HG03521 (cell line): ENCODE data around the gene LGALS12.

Experiments
- ATAC-seq: cut with Tn5 transposase; IDR thresholded peaks from one replicate; pipeline ENCODE4 v1.9.1; 2021; ENCODE audit warnings: mild to moderate bottlenecking, moderate library complexity; ENCODE audit not compliant: unreplicated experiment

LGALS12 gene, protein sequence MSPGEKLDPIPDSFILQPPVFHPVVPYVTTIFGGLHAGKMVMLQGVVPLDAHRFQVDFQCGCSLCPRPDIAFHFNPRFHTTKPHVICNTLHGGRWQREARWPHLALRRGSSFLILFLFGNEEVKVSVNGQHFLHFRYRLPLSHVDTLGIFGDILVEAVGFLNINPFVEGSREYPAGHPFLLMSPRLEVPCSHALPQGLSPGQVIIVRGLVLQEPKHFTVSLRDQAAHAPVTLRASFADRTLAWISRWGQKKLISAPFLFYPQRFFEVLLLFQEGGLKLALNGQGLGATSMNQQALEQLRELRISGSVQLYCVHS

DNA sequence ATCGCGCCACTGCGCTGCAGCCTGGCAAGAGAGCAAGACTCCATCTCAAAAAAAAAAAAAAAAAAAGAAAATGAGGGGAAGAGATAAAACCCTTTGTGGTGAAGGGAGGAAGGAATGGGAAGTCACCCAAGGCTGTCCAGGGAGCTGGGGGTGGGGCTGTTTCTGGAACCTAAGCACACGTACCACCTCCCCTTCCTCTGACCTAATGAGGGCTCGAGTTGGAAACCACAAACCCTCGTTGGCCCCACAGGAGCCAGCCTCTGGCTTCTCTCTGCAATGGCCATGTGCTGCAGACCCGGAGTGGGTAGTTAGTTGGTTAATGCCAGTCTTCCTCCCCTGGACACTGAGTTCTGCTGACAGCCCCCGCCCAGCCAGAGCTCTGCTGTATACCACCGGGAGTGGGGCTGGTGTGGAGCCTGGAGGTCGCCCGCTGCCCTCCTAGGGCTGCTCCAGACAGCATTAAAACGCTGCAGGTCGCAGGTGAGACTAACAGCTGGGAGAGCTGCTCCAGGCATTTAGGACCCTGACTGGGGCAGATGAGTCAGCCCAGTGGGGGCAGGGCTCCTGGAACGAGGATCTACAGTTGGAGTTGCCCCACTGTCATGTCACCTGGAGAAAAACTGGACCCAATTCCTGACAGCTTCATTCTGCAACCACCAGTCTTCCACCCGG, at the start of gene LGALS12:
Gene LGALS12 (plus strand): TSS at position 228 of the 672 bp plus-strand sequence. CDS start 375 bp downstream, at position 603.
- no peak for ATAC-seq

DNA sequence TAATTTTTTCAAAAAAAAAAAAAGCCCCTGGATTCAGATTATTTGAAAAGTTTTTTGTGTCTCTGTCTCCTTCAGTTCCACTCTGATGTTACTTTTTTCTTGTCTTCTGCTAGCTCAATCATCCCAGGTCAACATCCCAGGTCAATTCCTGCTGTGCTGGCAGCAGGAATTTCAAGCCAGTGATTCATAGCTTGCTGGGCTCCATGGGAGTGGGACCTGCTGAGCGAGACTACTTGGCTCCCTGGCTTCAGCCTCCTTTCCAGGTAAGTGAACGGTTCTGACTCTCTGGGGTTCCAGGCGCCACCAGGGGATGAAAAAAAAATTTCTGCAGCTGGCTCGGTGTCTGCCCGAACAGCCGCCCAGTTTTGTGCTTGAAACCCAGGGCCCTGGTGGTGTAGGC, 46.3 kb upstream of the LGALS12 start:
- ATAC-seq: no peak

DNA sequence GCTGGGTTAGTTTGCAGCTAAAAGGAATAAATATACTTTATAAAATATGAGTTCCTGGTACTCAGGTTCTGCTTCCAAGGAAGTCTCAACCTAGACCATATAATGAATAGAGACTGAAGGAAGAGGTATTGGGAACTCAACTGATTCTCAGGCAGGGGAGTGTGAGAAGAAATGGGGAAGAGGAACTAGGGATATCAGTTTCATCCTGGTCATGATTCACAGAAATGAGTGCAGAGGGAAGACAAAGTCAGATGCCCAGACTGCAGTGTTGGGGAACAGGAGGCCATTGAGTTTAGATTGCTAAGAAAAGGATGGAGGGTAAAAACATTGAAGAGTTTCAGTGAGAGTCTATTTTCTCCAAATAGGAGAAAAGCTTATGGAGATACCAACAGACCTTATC, 43.7 kb upstream of the LGALS12 start:
- no peak for ATAC-seq

DNA sequence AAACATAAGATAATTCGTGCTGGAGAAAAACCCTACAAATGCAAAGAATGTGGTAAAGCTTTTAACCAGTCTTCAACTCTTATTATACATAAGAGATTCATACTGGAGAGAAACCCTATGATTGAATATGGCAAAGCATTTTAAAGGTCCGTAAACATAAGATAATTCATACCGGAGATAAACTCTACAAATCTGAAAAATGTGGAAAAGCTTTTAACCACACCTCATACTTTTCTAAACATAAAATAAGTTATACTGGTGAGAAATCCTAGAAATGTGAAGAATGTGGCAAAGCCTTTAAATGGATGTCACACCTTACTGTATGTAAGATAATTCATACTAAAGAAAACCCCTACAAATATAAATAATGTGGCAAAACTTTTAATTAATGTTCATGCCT, 35.6 kb upstream of the LGALS12 start:
- no peak for ATAC-seq

DNA sequence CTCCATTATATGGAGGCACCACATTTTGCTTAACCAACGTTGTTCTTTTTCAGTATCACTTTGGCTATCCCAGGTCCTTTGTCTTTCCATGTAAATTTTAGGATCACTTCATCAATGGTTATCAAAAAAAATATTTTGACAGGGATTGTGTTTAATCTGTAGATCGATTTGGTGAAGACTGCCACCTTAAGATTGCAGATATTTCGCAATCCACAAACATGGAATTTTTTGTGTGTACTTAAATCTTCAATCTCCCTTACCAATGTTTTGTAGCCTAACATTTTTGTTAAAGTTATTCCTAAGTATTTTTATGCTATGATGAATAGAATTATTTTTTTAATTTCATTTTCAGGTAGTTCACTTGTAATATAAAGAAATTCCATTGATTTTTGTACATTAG, 33.5 kb upstream of the LGALS12 start:
- no peak for ATAC-seq

DNA sequence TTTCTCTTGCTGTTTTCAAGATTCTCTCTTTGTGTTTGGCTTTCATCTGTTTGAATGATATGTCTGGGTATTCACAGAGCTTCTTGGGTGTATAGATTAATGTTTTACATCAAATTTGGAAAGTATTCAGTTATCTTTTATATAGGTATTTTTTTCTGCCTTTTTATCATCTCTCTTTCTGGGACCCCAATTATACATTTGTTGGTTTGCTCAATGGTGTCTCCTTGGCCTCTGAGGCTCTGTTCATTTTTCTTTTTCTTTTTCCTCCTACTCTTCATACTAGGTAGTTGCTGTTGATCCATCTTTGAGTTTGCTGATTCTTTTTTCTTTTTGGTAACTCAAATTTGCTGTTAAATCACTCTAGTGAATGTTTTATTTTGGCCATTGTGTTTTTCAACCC, 29.3 kb upstream of the LGALS12 start:
- no peak for ATAC-seq

DNA sequence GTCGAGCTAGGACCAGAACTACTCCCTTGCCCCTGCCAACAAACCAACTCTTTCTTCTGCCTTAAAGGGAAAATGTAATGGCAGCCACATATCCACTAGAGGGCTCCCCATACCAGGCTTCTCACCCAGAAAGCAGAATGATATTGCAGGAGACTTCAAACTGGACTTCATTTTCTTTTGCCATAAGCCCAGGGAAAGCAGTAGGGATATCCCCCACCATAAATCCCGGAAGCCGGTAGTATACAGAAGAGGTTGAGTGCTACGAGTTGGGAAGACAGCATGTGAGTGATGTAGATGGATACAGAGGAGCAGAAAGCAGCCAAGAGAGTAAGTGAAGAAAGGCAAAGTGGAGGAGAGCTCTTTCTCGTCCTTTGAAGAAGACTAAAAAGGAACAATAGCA, 27.0 kb upstream of the LGALS12 start:
- ATAC-seq: no peak

DNA sequence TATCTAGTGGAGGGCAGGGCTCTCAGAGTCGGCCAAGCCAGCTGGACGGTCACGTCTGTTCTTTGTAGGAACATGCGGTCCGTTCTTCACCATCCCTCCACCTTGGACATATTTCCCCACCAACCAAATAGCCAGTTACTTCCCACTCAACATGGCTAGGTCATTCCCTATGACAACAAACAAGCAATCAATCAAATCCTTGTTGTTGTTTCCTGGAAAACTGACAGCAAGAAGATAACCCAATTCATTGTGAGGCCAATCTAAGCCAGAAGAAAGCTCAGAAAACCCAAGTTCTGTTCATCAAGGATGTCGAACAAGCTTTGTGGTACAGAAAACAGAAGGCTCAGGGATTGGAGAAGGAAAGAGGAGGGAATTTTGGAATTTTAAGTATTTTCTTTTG, 25.8 kb upstream of the LGALS12 start:
- ATAC-seq: no peak

DNA sequence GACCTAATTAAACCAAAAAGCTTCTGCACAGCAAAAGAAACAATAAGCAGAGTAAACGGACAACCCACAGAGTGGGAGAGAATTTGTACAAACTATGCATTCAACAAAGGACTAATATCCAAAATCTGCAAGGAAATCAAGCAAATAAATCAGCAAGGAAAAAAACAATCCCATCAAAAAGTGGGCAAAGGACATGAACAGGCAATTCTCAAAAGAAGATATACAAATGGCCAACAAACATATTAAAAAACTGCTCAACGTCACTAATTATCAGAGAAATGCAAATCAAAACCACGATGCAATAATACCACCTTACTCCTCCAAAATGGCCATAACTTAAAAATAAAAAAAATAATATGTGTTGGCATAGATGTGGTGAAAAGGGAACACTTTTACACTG, 20.1 kb upstream of the LGALS12 start:
- ATAC-seq: no peak

DNA sequence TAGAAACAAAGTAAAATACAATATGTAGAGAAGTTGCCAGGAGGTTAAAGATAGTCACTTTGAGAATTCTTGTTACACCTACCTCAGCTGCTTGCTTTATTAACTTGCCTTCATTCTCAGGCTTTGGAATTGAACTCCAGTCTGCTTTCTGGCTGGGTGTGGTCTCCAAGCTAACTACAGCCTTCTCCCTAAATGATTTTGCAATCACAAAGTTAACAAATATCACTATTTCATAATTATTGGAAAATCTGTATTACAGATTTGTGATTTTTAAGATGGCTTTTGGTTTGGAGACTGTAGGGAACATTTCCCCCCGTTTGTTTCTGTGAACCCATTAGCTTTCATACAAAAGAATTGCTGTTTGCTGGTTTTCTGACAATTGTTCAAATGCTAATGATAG, 17.1 kb upstream of the LGALS12 start:
- ATAC-seq: no peak

DNA sequence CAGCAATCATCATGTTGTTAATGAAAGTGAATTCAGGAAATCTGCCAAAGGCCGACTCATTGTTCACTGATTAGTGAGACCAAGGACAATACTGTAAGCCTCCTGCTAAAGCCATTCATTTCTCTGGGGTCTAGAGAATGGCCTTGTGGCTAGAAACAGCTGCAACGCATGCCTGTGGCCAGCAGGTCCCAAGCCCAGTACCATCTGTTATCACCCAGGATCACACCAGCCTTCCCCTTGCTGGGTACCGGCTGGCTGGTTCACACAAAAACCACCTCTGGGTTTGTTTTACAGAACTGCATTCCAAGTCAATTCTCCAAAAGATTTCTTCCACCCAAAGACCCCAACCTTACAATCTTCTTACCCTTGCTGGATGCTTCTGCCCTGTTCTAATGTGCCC, 16.0 kb upstream of the LGALS12 start:
- no peak for ATAC-seq

DNA sequence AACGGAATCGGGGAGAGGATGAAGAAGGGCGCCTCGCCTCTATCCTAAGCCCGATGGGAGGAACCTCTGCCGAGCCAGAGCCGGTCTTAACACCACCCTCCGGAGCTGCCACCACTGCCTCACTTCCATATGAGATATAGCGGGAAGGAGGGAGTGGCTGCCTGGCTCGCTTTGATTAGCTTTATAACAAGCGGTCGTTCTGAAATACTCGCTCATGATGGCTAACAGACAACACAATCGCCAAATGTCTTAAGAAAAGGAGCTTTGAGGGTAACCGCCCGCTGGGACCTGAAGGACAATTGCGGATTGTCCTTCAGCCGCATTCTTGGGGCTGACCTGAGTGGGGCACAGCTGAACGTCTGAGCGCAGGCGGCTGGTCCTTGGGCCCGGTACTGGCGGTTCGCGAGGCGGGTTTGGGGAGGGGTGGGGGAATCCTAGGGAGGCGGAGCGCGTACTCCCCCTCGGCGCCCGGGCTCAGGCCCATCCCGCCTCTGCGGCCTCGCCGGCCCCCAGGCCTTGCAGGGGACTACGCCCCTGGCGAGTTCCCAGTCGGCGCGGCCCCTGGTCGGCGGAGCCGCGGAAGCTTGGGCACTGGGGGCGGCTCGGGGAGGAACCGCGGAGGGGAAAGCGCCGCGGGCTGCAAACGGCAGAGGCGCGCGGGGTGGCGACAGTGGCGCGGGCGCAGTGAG, 15.2 kb upstream of the LGALS12 start, which contains the start of gene PLAAT5:
Gene PLAAT5 (minus strand): TSS at position 617 of the 689 bp plus-strand sequence. CDS start 133 bp downstream, at position 484.
- ATAC-seq: no peak

DNA sequence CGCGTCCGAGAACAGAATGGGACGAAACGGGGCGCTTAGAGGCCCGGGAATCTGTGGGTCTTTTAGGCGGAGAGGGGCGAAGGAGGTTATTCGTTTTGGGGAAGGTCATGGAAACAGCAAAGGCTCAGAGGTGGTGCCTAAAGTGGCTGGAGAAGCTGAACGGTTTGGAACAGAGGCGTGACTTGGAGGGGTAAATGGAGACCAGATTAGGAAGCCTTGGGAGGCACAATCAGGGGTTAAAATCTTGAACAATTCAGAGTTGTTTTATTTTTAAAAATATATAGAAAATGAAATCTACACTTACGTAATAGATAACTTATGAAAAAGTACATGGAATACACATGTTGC, 14.7 kb upstream of the LGALS12 start:
- no peak for ATAC-seq

DNA sequence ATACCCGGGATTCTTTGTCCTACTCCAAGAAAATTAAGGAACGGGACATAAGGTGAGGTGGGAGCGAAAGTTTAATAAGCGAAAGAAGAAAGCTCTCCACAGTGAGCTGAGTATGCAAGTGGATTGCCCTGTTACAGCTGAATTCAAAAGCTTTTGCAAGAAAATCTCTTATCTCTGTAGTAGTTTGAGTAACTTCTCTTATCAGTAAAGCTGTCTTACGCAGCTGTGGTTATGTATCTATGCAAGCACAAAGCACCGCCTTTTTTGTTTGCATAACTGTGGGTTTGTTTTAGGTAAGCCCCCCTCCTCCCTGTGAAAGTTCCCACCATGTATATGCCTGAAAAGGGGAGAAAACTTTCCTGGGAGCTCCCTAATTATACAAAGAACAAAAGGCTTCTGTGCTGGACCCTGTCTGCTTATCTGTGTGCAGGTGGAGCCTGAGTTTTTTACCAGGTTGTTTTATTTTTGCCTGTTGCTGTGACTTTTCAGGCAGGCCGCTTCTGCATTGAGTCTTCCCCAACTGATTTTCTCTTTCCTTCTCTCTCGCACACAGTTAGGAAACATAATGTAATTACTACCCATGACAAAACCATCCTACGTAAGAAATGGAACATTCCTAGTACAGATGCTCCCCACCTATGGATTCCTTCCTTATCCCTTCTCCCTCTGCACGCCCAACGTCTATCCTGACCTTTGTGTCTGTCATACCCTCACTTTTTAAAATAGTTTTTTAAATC, 14.1 kb upstream of the LGALS12 start:
- no peak for ATAC-seq

DNA sequence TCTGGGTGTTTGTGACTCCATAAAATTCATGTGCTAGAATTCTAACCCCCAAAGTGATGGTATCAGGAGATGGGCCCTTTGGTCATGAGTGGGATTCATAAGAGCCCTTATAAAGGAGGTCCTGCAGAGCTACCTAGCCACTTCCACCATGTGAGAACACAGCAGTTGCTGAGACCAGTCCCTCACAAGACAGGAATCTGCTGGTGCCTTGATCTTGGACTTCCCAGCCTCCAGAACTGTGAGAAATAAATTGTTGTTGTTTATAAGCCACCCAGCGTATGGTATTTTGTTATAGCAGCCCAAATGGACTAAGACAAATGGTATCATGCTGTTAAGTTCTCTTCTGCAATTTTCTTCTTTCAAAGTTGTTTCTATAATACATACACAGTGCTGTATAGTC, 13.4 kb upstream of the LGALS12 start:
- no peak for ATAC-seq

DNA sequence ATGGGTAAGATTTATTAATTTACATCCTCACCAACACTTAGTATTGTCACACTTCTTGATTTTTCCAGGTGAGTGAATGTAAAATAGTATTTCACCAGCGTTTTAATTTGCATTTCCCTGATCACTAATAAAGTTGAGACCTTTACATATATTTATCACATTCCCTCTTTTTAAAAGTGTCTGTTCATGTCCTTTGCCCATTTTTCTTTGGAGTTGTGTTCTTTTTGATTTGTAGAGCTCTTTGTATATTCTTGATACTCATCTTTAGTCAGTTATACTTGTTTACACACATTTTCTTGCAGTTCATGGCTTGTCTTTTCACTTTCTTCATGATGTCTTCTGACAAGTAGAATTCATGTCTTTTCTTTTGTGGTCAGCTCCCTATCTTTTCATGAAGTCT, 12.8 kb upstream of the LGALS12 start:
- ATAC-seq: no peak

DNA sequence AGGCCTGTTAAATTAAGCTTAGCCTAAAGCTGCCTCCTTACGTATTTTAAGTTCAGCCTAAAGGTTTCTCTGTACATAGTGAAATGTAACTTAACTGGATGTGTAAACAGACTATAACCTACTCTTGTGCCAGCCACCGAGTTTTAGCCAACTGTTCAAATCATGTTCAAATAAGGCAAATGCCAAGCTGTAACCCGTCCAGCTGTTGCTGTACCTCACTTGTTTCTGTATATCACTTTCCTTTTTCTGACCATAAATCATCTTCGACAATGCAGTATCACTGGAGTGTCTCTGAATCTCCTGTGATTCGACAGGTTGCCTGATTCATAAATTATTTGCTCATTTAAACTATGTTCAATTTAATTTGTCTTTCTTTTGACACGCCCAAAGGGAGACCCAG, 10.9 kb upstream of the LGALS12 start:
- ATAC-seq: no peak

DNA sequence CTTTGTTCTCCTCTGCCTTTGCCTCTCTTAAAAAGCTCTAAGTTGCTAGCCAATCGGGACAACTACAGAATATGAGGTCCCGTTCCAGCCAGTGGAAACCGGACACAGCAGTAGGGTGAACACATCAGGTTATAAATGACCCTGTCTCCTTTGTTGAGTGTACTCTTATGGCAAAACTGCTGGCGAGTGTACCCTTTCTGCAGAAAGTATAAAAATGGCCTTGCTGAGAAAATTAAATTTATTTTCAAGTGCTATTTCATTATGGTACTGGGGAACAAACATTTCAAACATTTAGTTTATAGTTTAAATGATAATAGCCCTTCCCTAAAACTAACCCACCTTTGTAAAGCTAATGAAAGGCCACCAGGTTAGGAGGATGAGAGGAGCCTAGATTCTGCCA, 6.0 kb upstream of the LGALS12 start:
- no peak for ATAC-seq

DNA sequence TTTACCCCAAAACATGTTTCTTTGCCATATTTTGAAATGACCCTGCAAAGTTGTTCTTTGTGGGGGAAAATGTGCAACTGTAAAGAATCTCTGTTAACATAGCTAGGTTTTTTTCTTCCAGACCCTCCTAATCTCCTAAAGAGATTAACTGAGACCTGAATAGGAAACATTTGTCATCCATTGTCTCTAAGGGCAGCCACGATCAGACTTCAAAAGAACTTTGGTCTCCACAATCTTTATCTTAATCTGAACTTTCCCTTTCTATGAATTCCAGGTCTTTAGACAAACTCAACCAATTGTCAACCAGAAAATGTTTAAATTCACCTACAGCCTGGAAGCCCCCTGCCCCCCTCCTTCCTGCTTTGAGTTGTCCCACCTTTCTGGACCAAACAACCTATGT, 4.6 kb upstream of the LGALS12 start:
- no peak for ATAC-seq

DNA sequence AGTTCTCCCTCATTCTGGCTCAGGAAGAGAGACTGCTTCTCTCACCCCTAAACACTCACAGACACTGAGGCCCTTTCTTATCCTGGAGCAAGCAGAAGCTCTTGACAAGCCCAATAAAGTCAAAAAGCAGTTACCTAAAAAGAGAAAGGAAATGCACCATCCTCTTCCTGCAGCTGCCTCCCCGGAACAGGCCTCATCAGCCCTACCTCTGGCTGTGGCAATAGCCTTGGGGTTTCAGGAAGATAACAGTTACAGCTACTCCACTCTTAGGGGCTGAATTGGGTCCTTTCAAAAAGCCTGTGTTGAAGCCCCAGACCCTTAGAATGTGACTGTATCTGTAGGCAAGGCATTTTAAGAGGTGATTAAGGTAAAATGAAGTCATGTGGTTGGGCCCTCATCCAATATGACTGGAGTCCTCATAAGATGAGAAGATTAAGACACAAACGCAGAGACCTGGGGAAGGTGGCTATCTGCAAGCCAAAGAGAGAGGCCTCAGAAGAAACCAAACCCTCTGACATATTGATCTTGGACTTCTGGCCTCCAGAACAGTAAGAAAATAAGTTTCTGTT, 3.5 kb upstream of the LGALS12 start:
- no peak for ATAC-seq

DNA sequence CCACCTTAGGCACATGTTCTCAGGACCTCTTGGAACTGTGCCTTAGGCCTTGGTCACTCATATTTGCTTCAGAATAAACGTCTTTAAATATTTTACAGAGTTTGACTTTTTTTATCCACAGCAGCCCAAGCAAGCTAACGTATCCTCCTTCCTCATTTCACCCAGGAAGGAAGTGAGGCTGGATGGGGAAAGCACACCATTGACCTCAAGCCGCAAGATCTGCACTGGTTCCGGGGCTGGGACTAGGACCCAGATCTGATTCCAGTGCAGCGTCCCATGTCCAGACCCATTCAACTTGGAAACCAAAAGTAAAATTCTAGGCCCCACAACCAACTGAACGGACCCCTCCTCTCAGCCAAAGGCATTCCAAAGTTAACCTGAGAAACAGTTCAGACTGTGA, 2.4 kb upstream of the LGALS12 start:
- ATAC-seq: no peak
